IMR-90 (cell line): ENCODE measurements around the gene KCNAB2. TPM values are rescaled to one million over a fixed set of nuclear protein-coding genes. Genes with fewer than 3 reads are reported as not detected.

ENCODE experiments used
- ATAC-seq: fragments of 200-7000 bp; cut with Tn5 transposase; 2 replicates; pipeline ENCODE4 v1.9.1; 2020; ENCODE audit warnings: low read depth, mild to moderate bottlenecking, moderate library complexity
- BruUV-seq: library from RNA; stranded (reverse); fragments of 400-500 nt; replicated peaks from 2 replicates; lab custom pipeline; 2021; lab: Mats Ljungman, UMichigan
- CTCF ChIA-PET: fragments of 300-600 bp; formaldehyde crosslinking; extraction: SDS; loops from one replicate; lab custom pipeline; 2021; ENCODE audit warnings: antibody characterized with exemption; lab: Yijun Ruan, JAX
- POLR2A ChIA-PET: fragments of 300-600 bp; sonication (Branson Sonifier 250); formaldehyde crosslinking; loops from one replicate; lab custom pipeline; 2022; ENCODE audit warnings: antibody characterized with exemption; ENCODE audit not compliant: unreplicated experiment; lab: Charles Lee
- DNase-seq: peaks from one replicate; pipeline ENCODE4 v3.0.0; 2013
- H2AFZ ChIP-seq: replicated peaks from 2 replicates; pipeline ENCODE3; 2013; ENCODE audit warnings: low read length, mild to moderate bottlenecking; ENCODE audit not compliant: poor library complexity
- H2AK5ac ChIP-seq: 2 replicates; pipeline ENCODE4 v1.6.1; 2013; ENCODE audit warnings: low read depth, low read length, inconsistent platforms
- H2AK9ac ChIP-seq: replicated peaks from 2 replicates; pipeline ENCODE3; 2013; ENCODE audit warnings: mild to moderate bottlenecking, low read depth, low read length, moderate library complexity; ENCODE audit not compliant: poor library complexity
- H2BK120ac ChIP-seq: 2 replicates; pipeline ENCODE4 v1.6.1; 2013; ENCODE audit warnings: low read depth, low read length, inconsistent platforms
- H2BK15ac ChIP-seq: 3 replicates; pipeline ENCODE4 v1.6.1; 2013; ENCODE audit warnings: low read depth, low read length, inconsistent platforms
- H2BK20ac ChIP-seq: 2 replicates; pipeline ENCODE4 v1.6.1; 2013; ENCODE audit warnings: low read depth, mild to moderate bottlenecking, inconsistent platforms, low read length, moderate library complexity
- H2BK5ac ChIP-seq: 2 replicates; pipeline ENCODE4 v1.6.1; 2013; ENCODE audit warnings: mild to moderate bottlenecking, low read depth, low read length, inconsistent platforms; ENCODE audit not compliant: poor library complexity, severe bottlenecking
- H3K14ac ChIP-seq: replicated peaks from 2 replicates; pipeline ENCODE4 v1.6.1; 2013; ENCODE audit warnings: low read depth, low read length, inconsistent platforms
- H3K18ac ChIP-seq: 2 replicates; pipeline ENCODE4 v1.6.1; 2013; ENCODE audit warnings: low read depth, low read length, control low read depth
- H3K23ac ChIP-seq: 2 replicates; pipeline ENCODE4 v1.6.1; 2013; ENCODE audit warnings: low read depth, low read length, inconsistent platforms
- H3K27ac ChIP-seq: 2 replicates; pipeline ENCODE4 v1.5.1; 2013; ENCODE audit warnings: mild to moderate bottlenecking, control low read depth, low read length; ENCODE audit not compliant: insufficient read depth
- H3K27me3 ChIP-seq: 2 replicates; pipeline ENCODE4 v1.6.1; 2013; ENCODE audit warnings: low read length; ENCODE audit not compliant: control insufficient read depth, insufficient read depth
- H3K36me3 ChIP-seq: 2 replicates; pipeline ENCODE4 v1.6.1; 2013; ENCODE audit warnings: low read length, mixed read lengths; ENCODE audit not compliant: control insufficient read depth, insufficient read depth
- H3K4ac ChIP-seq: 2 replicates; pipeline ENCODE4 v1.6.1; 2013; ENCODE audit warnings: low read depth, low read length, inconsistent platforms
- H3K4me1 ChIP-seq: 2 replicates; pipeline ENCODE4 v1.6.1; 2013; ENCODE audit warnings: low read length, mixed read lengths; ENCODE audit not compliant: control insufficient read depth, insufficient read depth
- H3K4me2 ChIP-seq: 2 replicates; pipeline ENCODE4 v1.6.1; 2013; ENCODE audit warnings: low read depth, mild to moderate bottlenecking, control low read depth, low read length, moderate library complexity
- H3K4me3 ChIP-seq: 2 replicates; pipeline ENCODE4 v1.5.1; 2013; ENCODE audit warnings: low read depth, mild to moderate bottlenecking, control low read depth, low read length, moderate library complexity; ENCODE audit not compliant: insufficient read depth
- H3K56ac ChIP-seq: 2 replicates; pipeline ENCODE4 v1.6.1; 2013; ENCODE audit warnings: low read length, inconsistent platforms; ENCODE audit not compliant: insufficient read depth; ENCODE audit errors: extremely low read depth
- H3K79me1 ChIP-seq, 2 experiments: 2 replicates each; pipeline ENCODE4 v1.6.1; 2013; ENCODE audit warnings: low read length in 2 of 2, inconsistent platforms in 1 of 2, low read depth in 1 of 2
- H3K9ac ChIP-seq: 2 replicates; pipeline ENCODE4 v1.6.1; 2013; ENCODE audit warnings: low read depth, low read length, control low read depth
- H3K9me1 ChIP-seq: 2 replicates; pipeline ENCODE4 v1.6.1; 2013; ENCODE audit warnings: low read length, inconsistent platforms; ENCODE audit not compliant: insufficient read depth
- H3K9me3 ChIP-seq: 2 replicates; pipeline ENCODE4 v1.6.1; 2013; ENCODE audit warnings: low read length; ENCODE audit not compliant: control insufficient read depth, insufficient read depth
- H4K20me1 ChIP-seq: 2 replicates; pipeline ENCODE4 v1.6.1; 2013; ENCODE audit warnings: low read length, inconsistent platforms; ENCODE audit not compliant: insufficient read depth
- H4K5ac ChIP-seq: 2 replicates; pipeline ENCODE4 v1.6.1; 2013; ENCODE audit warnings: mild to moderate bottlenecking, low read depth, low read length, control low read depth
- H4K8ac ChIP-seq, 2 experiments: 2 replicates each; pipeline ENCODE4 v1.6.1; 2013; ENCODE audit warnings: low read depth in 2 of 2, low read length in 2 of 2, control low read depth in 1 of 2, inconsistent platforms in 1 of 2
- H4K91ac ChIP-seq: 2 replicates; pipeline ENCODE4 v1.6.1; 2013; ENCODE audit warnings: low read depth, low read length, inconsistent platforms; ENCODE audit not compliant: insufficient read depth
- CEBPB ChIP-seq: IDR thresholded peaks from 2 replicates; pipeline ENCODE4 v1.6.1; 2012; ENCODE audit warnings: low read depth, low read length, improper control_type of control experiment
- CHD1 ChIP-seq: IDR thresholded peaks from 2 replicates; pipeline ENCODE4 v1.6.1; 2012; ENCODE audit warnings: low read depth, low read length, improper control_type of control experiment
- FOS ChIP-seq: fragments of 150-350 bp; IDR thresholded peaks from 2 replicates; pipeline ENCODE4 v1.6.1; 2016; ENCODE audit warnings: low read depth, low read length
- MAFK ChIP-seq: IDR thresholded peaks from 2 replicates; pipeline ENCODE4 v1.6.1; 2012; ENCODE audit warnings: low read depth, low read length, improper control_type of control experiment
- MAZ ChIP-seq: IDR thresholded peaks from 2 replicates; pipeline ENCODE4 v1.6.1; 2012; ENCODE audit warnings: low read depth, mild to moderate bottlenecking, low read length, improper control_type of control experiment, moderate library complexity, borderline replicate concordance
- MXI1 ChIP-seq: IDR thresholded peaks from 2 replicates; pipeline ENCODE4 v1.6.1; 2012; ENCODE audit warnings: low read depth, mild to moderate bottlenecking, low read length, moderate library complexity, borderline replicate concordance
- NFE2L2 ChIP-seq: fragments of 150-350 bp; IDR thresholded peaks from 2 replicates; pipeline ENCODE4 v1.6.1; 2016; ENCODE audit warnings: low read depth, mild to moderate bottlenecking, low read length
- POLR2A ChIP-seq: IDR thresholded peaks from 2 replicates; pipeline ENCODE4 v1.6.1; 2012; ENCODE audit warnings: mild to moderate bottlenecking, low read depth, low read length
- RAD21 ChIP-seq: IDR thresholded peaks from 2 replicates; pipeline ENCODE4 v1.6.1; 2012; ENCODE audit warnings: low read length, improper control_type of control experiment
- RCOR1 ChIP-seq: IDR thresholded peaks from 2 replicates; pipeline ENCODE4 v1.6.1; 2012; ENCODE audit warnings: mild to moderate bottlenecking, low read length, improper control_type of control experiment; ENCODE audit not compliant: insufficient replicate concordance
- RFX5 ChIP-seq: IDR thresholded peaks from 2 replicates; pipeline ENCODE4 v1.8.0; 2012; ENCODE audit warnings: low read depth, mild to moderate bottlenecking, low read length, moderate library complexity
- SMC3 ChIP-seq: fragments of 150-350 bp; IDR thresholded peaks from 2 replicates; pipeline ENCODE4 v1.6.1; 2016; ENCODE audit warnings: low read depth, mild to moderate bottlenecking, antibody characterized with exemption, low read length, moderate library complexity
- WGBS, 2 experiments: methylation state at CpG; one replicate each; pipeline versions ENCODE4 v1.1.5 to v1.1.7; 2013; ENCODE audit warnings: missing lambda C conversion rate in 2 of 2; ENCODE audit not compliant: insufficient read length in 1 of 2; ENCODE audit errors: extremely low coverage in 2 of 2; 5-methylcytosine and 5-hydroxymethylcytosine counted together
- dilution Hi-C: fragments of 300-500 bp; cut with HindIII; formaldehyde crosslinking; loops from one replicate; pipeline ENCODE4 v1.14.3; 2018; ENCODE audit warnings: low sequenced_read_pairs; ENCODE audit not compliant: unreplicated experiment
- in situ Hi-C: fragments of 300-500 bp; cut with MboI; formaldehyde crosslinking; loops from 3 replicates; pipeline ENCODE4 v1.14.3; 2019; ENCODE audit warnings: low sequenced_read_pairs, inconsistent platforms, mixed read lengths
- intact Hi-C: fragments of 100-400 bp; cut with micrococcal nuclease; formaldehyde crosslinking; loops from 2 replicates; pipeline ENCODE4 v1.10.0; 2022
- polyA plus RNA-seq, 3 experiments: library from polyadenylated mRNA; depleted of rRNA; stranded (reverse); fragments of >200 nt; gene quantifications; 2 replicates each; pipeline ENCODE4 v1.2.3, GENCODE V29; 2012; ENCODE audit warnings: low replicate concordance in 1 of 3
- total RNA-seq: library from RNA; depleted of rRNA; stranded (reverse); fragments of >200 nt; gene quantifications from 2 replicates; pipeline ENCODE4 v1.2.3, GENCODE V29; 2012
- TF ChIP-seq, protein P1 (sequence below): fragments of 150-350 bp; IDR thresholded peaks from 2 replicates; pipeline ENCODE4 v1.6.1; 2016; ENCODE audit warnings: low read depth, mild to moderate bottlenecking, low read length, moderate library complexity, borderline replicate concordance
- TF ChIP-seq, protein P2 (sequence below): fragments of 150-350 bp; IDR thresholded peaks from 2 replicates; pipeline ENCODE4 v1.6.1; 2017; ENCODE audit warnings: mild to moderate bottlenecking, antibody characterized with exemption, low read length, low read depth
- TF ChIP-seq, protein P3 (sequence below): conservative IDR thresholded peaks from 2 replicates; pipeline ENCODE4 v1.5.1; 2012; ENCODE audit warnings: mild to moderate bottlenecking, low read depth, low read length, improper control_type of control experiment

Gene KCNAB2
- total and polyA plus RNA-seq, 2 of the 4 experiments (the other 2 are of a cell fraction), result 1.3 to 4.2 TPM

DNA sequence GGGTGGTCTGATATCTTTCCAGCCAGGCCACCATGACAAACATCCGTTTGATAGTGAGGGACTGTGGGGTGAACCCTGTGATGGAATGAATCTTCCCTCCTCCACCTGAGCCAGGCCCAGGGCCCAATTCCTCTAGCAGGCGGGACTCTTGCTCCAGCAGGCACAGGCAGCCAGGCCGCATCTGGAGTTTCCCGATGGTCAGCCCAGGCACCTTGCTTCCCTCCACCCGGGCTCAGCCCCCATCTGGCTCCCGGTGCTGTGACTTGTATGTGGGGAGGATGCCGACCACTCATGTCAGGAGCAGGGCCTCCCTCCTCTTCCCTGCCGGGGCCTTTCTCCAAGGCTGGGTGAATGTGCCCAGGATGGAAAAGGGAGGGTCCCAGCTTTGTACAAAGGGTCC lies 21.0 kb downstream of the KCNAB2 start:
- no CpG with 5 or more reads among the region's 8 CpGs for WGBS, 2 experiments
- BruUV-seq, result no TSS peak
- Histone ChIP-seq H3K9me1 (no peaks in the 10 kb centered on the region), H2BK20ac (no peak overlapping the region), H2BK5ac (no peak overlapping the region), H4K5ac (no peak overlapping the region), H3K79me1 (no peaks in the 10 kb centered on the region), H3K9ac (no peak overlapping the region), H3K36me3 (no peaks in the 10 kb centered on the region), H3K18ac (no peak overlapping the region), H3K27me3 (peaks cover 10% of the 10 kb centered on the region; the same call in 1 of the 2 replicates), H3K23ac (no peak overlapping the region), H4K8ac (no peak overlapping the region), H2AK9ac (no peak overlapping the region), H4K20me1 (no peaks in the 10 kb centered on the region), H2AFZ (no peak overlapping the region), H3K4me2 (no peak overlapping the region), H3K56ac (no peak overlapping the region), H3K27ac (no peak overlapping the region), H2BK120ac (no peak overlapping the region), H3K9me3 (no peaks in the 10 kb centered on the region), H2AK5ac (no peak overlapping the region), H2BK15ac (no peak overlapping the region), H4K91ac (no peak overlapping the region), H3K14ac (no peak overlapping the region), H3K4me1 (no peaks in the 10 kb centered on the region), H3K4ac (no peak overlapping the region), H3K4me3 (no peak overlapping the region)
- DNase-seq (no peak), ATAC-seq (no peak)
- intact Hi-C loops, result no loop called here
- ChIA-PET POLR2A (no interaction called here), CTCF (no interaction called here)
- TF ChIP-seq CHD1 (no peak), RCOR1 (no peak), RAD21 (no peak), CEBPB (no peak), SMC3 (no peak), FOS (no peak), MAZ (no peak), POLR2A (no peak), NFE2L2 (no peak), MAFK (no peak), MXI1 (no peak), RFX5 (no peak)
- TF ChIP-seq, protein P1, sequence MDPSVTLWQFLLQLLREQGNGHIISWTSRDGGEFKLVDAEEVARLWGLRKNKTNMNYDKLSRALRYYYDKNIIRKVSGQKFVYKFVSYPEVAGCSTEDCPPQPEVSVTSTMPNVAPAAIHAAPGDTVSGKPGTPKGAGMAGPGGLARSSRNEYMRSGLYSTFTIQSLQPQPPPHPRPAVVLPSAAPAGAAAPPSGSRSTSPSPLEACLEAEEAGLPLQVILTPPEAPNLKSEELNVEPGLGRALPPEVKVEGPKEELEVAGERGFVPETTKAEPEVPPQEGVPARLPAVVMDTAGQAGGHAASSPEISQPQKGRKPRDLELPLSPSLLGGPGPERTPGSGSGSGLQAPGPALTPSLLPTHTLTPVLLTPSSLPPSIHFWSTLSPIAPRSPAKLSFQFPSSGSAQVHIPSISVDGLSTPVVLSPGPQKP, result no peak
- TF ChIP-seq, protein P2, sequence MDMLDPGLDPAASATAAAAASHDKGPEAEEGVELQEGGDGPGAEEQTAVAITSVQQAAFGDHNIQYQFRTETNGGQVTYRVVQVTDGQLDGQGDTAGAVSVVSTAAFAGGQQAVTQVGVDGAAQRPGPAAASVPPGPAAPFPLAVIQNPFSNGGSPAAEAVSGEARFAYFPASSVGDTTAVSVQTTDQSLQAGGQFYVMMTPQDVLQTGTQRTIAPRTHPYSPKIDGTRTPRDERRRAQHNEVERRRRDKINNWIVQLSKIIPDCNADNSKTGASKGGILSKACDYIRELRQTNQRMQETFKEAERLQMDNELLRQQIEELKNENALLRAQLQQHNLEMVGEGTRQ, result no peak
- TF ChIP-seq, protein P3, sequence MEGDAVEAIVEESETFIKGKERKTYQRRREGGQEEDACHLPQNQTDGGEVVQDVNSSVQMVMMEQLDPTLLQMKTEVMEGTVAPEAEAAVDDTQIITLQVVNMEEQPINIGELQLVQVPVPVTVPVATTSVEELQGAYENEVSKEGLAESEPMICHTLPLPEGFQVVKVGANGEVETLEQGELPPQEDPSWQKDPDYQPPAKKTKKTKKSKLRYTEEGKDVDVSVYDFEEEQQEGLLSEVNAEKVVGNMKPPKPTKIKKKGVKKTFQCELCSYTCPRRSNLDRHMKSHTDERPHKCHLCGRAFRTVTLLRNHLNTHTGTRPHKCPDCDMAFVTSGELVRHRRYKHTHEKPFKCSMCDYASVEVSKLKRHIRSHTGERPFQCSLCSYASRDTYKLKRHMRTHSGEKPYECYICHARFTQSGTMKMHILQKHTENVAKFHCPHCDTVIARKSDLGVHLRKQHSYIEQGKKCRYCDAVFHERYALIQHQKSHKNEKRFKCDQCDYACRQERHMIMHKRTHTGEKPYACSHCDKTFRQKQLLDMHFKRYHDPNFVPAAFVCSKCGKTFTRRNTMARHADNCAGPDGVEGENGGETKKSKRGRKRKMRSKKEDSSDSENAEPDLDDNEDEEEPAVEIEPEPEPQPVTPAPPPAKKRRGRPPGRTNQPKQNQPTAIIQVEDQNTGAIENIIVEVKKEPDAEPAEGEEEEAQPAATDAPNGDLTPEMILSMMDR, result no peak
- in situ Hi-C loops, result no loop called here
- dilution Hi-C loops, result no loop called here
